ENCODE measurements around the gene EVPL. TPM values are rescaled to one million over a fixed set of nuclear protein-coding genes. Genes with fewer than 3 reads are reported as not detected.

Gene EVPL
- total and polyA plus RNA-seq, 2 of the 13 experiments (the other 11 are each of a cell fraction or from before 2014, with no cell fraction given) = 2.1 to 8.2 TPM

DNA sequence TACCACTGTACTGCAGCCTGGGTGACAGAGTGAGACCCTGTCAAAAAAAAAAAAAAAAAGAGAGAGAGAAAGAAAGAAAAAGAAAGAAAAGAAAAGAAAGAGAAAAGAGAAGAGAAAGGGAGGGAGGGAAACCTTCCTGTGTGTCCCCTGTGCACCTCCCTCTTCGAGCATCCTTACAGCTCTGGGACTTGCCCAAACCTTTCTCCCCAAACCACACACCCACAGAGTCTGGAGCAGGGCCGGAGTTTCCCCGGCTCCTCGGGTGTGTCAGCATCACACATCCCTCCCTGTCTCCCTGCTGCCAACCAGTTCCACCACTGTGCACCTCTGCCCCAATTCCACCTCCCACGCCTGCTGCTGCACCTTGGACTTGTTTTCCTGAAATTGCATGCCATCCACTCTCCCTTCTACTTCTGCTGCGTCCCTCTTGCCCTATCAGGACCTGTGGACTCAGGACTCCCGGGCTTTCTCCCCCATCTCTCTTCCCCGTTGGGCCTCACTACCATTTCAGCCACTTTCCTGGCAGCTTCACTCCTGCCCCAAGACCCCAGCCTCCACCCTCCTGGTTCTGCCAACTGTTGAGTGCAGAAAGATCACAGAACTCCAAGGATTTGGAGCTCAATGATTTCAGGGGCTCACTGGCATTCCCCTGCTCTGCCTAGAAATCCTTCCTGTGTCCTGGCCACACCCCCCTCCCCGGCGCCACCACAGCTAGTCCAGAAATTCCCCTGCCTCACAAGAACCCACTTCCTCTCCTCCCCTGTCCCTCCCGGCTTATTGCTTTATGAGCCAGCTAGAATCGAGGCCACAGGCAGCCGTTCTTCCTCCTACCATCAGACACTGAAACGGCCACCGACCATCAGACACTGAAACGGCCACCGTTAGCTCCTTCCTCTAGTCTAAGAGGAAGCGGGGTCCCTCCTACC lies 30.2 kb downstream of the EVPL start (continued):
- TF ChIP-seq CSRNP1 (CRISPR knock-in tag; IDR thresholded peaks at IDR 0.05) = peak; percentile 78
- TF ChIP-seq, protein P1, sequence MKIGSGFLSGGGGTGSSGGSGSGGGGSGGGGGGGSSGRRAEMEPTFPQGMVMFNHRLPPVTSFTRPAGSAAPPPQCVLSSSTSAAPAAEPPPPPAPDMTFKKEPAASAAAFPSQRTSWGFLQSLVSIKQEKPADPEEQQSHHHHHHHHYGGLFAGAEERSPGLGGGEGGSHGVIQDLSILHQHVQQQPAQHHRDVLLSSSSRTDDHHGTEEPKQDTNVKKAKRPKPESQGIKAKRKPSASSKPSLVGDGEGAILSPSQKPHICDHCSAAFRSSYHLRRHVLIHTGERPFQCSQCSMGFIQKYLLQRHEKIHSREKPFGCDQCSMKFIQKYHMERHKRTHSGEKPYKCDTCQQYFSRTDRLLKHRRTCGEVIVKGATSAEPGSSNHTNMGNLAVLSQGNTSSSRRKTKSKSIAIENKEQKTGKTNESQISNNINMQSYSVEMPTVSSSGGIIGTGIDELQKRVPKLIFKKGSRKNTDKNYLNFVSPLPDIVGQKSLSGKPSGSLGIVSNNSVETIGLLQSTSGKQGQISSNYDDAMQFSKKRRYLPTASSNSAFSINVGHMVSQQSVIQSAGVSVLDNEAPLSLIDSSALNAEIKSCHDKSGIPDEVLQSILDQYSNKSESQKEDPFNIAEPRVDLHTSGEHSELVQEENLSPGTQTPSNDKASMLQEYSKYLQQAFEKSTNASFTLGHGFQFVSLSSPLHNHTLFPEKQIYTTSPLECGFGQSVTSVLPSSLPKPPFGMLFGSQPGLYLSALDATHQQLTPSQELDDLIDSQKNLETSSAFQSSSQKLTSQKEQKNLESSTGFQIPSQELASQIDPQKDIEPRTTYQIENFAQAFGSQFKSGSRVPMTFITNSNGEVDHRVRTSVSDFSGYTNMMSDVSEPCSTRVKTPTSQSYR (CRISPR knock-in tag; IDR thresholded peaks at IDR 0.05; ENCODE audit: borderline replicate concordance) = peak; percentile 53; the same call in 1 of the 2 replicates
- TF ChIP-seq, protein P2, sequence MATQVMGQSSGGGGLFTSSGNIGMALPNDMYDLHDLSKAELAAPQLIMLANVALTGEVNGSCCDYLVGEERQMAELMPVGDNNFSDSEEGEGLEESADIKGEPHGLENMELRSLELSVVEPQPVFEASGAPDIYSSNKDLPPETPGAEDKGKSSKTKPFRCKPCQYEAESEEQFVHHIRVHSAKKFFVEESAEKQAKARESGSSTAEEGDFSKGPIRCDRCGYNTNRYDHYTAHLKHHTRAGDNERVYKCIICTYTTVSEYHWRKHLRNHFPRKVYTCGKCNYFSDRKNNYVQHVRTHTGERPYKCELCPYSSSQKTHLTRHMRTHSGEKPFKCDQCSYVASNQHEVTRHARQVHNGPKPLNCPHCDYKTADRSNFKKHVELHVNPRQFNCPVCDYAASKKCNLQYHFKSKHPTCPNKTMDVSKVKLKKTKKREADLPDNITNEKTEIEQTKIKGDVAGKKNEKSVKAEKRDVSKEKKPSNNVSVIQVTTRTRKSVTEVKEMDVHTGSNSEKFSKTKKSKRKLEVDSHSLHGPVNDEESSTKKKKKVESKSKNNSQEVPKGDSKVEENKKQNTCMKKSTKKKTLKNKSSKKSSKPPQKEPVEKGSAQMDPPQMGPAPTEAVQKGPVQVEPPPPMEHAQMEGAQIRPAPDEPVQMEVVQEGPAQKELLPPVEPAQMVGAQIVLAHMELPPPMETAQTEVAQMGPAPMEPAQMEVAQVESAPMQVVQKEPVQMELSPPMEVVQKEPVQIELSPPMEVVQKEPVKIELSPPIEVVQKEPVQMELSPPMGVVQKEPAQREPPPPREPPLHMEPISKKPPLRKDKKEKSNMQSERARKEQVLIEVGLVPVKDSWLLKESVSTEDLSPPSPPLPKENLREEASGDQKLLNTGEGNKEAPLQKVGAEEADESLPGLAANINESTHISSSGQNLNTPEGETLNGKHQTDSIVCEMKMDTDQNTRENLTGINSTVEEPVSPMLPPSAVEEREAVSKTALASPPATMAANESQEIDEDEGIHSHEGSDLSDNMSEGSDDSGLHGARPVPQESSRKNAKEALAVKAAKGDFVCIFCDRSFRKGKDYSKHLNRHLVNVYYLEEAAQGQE (IDR thresholded peaks at IDR 0.05; ENCODE audit: borderline replicate concordance in 1 of 2, low read depth in 1 of 2, low read length in 2 of 2) = peak in 1 of 2 experiments; percentile 50; a peak in 2 of 4 replicates
- TF ChIP-seq ZSCAN12 (CRISPR knock-in tag; IDR thresholded peaks at IDR 0.05) = no peak
- TF ChIP-seq CENPBD1 (CRISPR knock-in tag; IDR thresholded peaks at IDR 0.05; ENCODE audit: borderline replicate concordance, low read depth) = no peak
- no peak for TF ChIP-seq ISX (CRISPR knock-in tag; conservative IDR thresholded peaks at IDR 0.05)
- peak; percentile 52; the same call in 1 of the 2 replicates for TF ChIP-seq GABPB1 (CRISPR knock-in tag; IDR thresholded peaks at IDR 0.05)
- TF ChIP-seq, protein P3, sequence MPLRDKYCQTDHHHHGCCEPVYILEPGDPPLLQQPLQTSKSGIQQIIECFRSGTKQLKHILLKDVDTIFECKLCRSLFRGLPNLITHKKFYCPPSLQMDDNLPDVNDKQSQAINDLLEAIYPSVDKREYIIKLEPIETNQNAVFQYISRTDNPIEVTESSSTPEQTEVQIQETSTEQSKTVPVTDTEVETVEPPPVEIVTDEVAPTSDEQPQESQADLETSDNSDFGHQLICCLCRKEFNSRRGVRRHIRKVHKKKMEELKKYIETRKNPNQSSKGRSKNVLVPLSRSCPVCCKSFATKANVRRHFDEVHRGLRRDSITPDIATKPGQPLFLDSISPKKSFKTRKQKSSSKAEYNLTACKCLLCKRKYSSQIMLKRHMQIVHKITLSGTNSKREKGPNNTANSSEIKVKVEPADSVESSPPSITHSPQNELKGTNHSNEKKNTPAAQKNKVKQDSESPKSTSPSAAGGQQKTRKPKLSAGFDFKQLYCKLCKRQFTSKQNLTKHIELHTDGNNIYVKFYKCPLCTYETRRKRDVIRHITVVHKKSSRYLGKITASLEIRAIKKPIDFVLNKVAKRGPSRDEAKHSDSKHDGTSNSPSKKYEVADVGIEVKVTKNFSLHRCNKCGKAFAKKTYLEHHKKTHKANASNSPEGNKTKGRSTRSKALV (CRISPR knock-in tag; IDR thresholded peaks at IDR 0.05) = peak; percentile 51; the same call in 1 of the 2 replicates
- TF ChIP-seq MYC (CRISPR knock-in tag; IDR thresholded peaks at IDR 0.05; ENCODE audit: borderline replicate concordance) = peak; percentile 83
- no peak for TF ChIP-seq SOX6 (IDR thresholded peaks at IDR 0.05)
- peak; percentile 77 for TF ChIP-seq SOX6 (CRISPR knock-in tag; IDR thresholded peaks at IDR 0.05)
- no peak for TF ChIP-seq TCF7 (IDR thresholded peaks at IDR 0.05; ENCODE audit: low read depth)
- peak; percentile 40 for TF ChIP-seq IKZF4 (CRISPR knock-in tag; IDR thresholded peaks at IDR 0.05; ENCODE audit: borderline replicate concordance, low read depth, not compliant biosample characterization)
- TF ChIP-seq ZSCAN9 (CRISPR knock-in tag; IDR thresholded peaks at IDR 0.05; ENCODE audit: borderline replicate concordance) = peak; percentile 92
- no peak for TF ChIP-seq ZNF570 (CRISPR knock-in tag; IDR thresholded peaks at IDR 0.05; ENCODE audit: borderline replicate concordance)
- TF ChIP-seq ZFP36 (IDR thresholded peaks at IDR 0.05; ENCODE audit: borderline replicate concordance, low read depth, low read length, partially characterized antibody) = no peak

Data from HepG2 (cell line).